Fibroblast of lung (primary cell): ENCODE results near the gene MINDY3. TPM values are rescaled to one million over a fixed set of nuclear protein-coding genes. Genes with fewer than 3 reads are reported as not detected.

Source experiments
- DNase-seq, 2 donors: peaks; one replicate each; pipeline versions ENCODE4 v3.0.0 to v3.0.0-alpha.2; 2010; ENCODE audit warnings: low read depth in 2 of 2
- H2AFZ ChIP-seq: 2 replicates; pipeline ENCODE4 v1.5.1; 2012; ENCODE audit warnings: low read length, control low read depth, inconsistent platforms
- H3K27ac ChIP-seq: 2 replicates; pipeline ENCODE4 v1.5.1; 2011; ENCODE audit warnings: low read length, control low read depth; ENCODE audit not compliant: insufficient read depth
- H3K27me3 ChIP-seq: 2 replicates; pipeline ENCODE4 v1.5.1; 2011; ENCODE audit warnings: mild to moderate bottlenecking, low read length; ENCODE audit not compliant: control insufficient read depth, insufficient read depth
- H3K36me3 ChIP-seq: 2 replicates; pipeline ENCODE4 v1.5.1; 2011; ENCODE audit warnings: low read length; ENCODE audit not compliant: control insufficient read depth, insufficient read depth
- H3K4me1 ChIP-seq: 2 replicates; pipeline ENCODE4 v1.5.1; 2011; ENCODE audit warnings: low read length; ENCODE audit not compliant: control insufficient read depth, insufficient read depth; ENCODE audit errors: extremely low read depth
- H3K4me2 ChIP-seq: 2 replicates; pipeline ENCODE4 v1.5.1; 2011; ENCODE audit warnings: low read length, control low read depth; ENCODE audit not compliant: insufficient read depth; ENCODE audit errors: extremely low read depth
- H3K4me3 ChIP-seq, 4 experiments: fragments of 200-600 bp in 1 of 4; sonication (generic) in 1 of 4; replicated peaks in 1 of 4; 2 replicates each; pipeline ENCODE4 v1.5.1; 2011 to 2016; ENCODE audit warnings: low read length in 4 of 4, low read depth in 3 of 4, mild to moderate bottlenecking in 3 of 4, control low read depth in 2 of 4, inconsistent platforms in 1 of 4, mixed read lengths in 1 of 4; ENCODE audit not compliant: insufficient read depth in 1 of 4; ENCODE audit errors: control extremely low read depth in 1 of 4
- H3K79me2 ChIP-seq: 2 replicates; pipeline ENCODE4 v1.5.1; 2012; ENCODE audit warnings: mild to moderate bottlenecking, low read length, inconsistent platforms; ENCODE audit not compliant: control insufficient read depth, insufficient read depth
- H3K9ac ChIP-seq: 2 replicates; pipeline ENCODE4 v1.5.1; 2011; ENCODE audit warnings: mild to moderate bottlenecking, low read length, control low read depth; ENCODE audit not compliant: insufficient read depth
- H3K9me3 ChIP-seq: 2 replicates; pipeline ENCODE4 v1.5.1; 2012; ENCODE audit warnings: low read depth, low read length; ENCODE audit not compliant: control insufficient read depth, insufficient read depth
- H4K20me1 ChIP-seq: 2 replicates; pipeline ENCODE4 v1.5.1; 2011; ENCODE audit warnings: low read length; ENCODE audit not compliant: control insufficient read depth, insufficient read depth; ENCODE audit errors: extremely low read depth
- EZH2 ChIP-seq: IDR thresholded peaks from 2 replicates; pipeline ENCODE4 v1.5.1; 2012; ENCODE audit warnings: low read length, control low read depth, mild to moderate bottlenecking; ENCODE audit errors: missing control alignments
- polyA plus RNA-seq, 2 donors: library from polyadenylated mRNA; depleted of rRNA in 1 of 2; stranded (reverse) in 1 of 2; unstranded in 1 of 2; fragments of >200 nt; gene quantifications; 2 replicates each; pipeline ENCODE4 v1.2.1, GENCODE V29; 2011 to 2012; ENCODE audit warnings: missing spikeins in 1 of 2
- total RNA-seq: library from RNA; depleted of rRNA; stranded (reverse); fragments of >200 nt; gene quantifications from 2 replicates; pipeline ENCODE4 v1.2.1, GENCODE V29; 2014
- TF ChIP-seq, protein P1 (sequence below), 2 donors: IDR thresholded peaks in 1 of 2; conservative IDR thresholded peaks in 1 of 2; 1 replicate in 1 of 2; 2 replicates in 1 of 2; pipeline ENCODE4 v1.5.1; 2011 to 2012; ENCODE audit warnings: low read length in 2 of 2, control low read depth in 1 of 2, inconsistent platforms in 1 of 2, low read depth in 1 of 2, mild to moderate bottlenecking in 1 of 2

Gene MINDY3
- total and polyA plus RNA-seq, 2 donors (not counting 1 experiment from before 2014, with no cell fraction given): 30.6 to 37.5 TPM

DNA sequence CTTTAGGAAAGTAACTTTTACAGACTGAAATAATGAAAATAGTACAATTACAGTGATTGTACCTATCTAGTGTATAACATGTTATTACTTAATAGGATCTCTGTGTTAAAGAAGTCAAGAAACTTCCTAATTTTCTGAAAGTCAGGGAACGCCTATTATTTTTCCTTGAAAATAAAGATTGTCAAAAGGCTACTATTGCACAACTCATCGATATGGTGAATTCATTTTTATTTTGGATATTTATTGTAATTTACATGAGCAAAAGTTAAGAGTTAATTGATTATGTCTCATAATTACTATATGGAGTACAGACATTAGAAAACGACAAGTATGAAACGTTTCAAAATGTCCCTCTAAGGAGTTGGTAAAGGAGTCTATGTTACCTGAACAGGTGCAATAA, 12.8 kb downstream of the MINDY3 start:
- no peak overlapping the region for H3K4me3 ChIP-seq
- peaks cover 10% of the 10 kb centered on the region for H3K79me2 ChIP-seq
- no peaks in the 10 kb centered on the region for H3K36me3 ChIP-seq
- no peak overlapping the region for H2AFZ ChIP-seq
- H3K4me2 ChIP-seq: no peak overlapping the region
- H4K20me1 ChIP-seq: no peaks in the 10 kb centered on the region
- H3K9ac ChIP-seq: no peak overlapping the region
- no peak overlapping the region for H3K27ac ChIP-seq
- TF ChIP-seq EZH2: no peak
- TF ChIP-seq, protein P1, sequence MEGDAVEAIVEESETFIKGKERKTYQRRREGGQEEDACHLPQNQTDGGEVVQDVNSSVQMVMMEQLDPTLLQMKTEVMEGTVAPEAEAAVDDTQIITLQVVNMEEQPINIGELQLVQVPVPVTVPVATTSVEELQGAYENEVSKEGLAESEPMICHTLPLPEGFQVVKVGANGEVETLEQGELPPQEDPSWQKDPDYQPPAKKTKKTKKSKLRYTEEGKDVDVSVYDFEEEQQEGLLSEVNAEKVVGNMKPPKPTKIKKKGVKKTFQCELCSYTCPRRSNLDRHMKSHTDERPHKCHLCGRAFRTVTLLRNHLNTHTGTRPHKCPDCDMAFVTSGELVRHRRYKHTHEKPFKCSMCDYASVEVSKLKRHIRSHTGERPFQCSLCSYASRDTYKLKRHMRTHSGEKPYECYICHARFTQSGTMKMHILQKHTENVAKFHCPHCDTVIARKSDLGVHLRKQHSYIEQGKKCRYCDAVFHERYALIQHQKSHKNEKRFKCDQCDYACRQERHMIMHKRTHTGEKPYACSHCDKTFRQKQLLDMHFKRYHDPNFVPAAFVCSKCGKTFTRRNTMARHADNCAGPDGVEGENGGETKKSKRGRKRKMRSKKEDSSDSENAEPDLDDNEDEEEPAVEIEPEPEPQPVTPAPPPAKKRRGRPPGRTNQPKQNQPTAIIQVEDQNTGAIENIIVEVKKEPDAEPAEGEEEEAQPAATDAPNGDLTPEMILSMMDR (conservative IDR thresholded peaks at IDR 0.05 in 1 of 2, IDR thresholded peaks at IDR 0.05 in 1 of 2; ENCODE audit: low read depth in 1 of 2, low read length in 2 of 2): no peak
- no peaks in the 10 kb centered on the region for H3K27me3 ChIP-seq
- H3K9me3 ChIP-seq: no peaks in the 10 kb centered on the region
- no peaks in the 10 kb centered on the region for H3K4me1 ChIP-seq
- DNase-seq: no peak

DNA sequence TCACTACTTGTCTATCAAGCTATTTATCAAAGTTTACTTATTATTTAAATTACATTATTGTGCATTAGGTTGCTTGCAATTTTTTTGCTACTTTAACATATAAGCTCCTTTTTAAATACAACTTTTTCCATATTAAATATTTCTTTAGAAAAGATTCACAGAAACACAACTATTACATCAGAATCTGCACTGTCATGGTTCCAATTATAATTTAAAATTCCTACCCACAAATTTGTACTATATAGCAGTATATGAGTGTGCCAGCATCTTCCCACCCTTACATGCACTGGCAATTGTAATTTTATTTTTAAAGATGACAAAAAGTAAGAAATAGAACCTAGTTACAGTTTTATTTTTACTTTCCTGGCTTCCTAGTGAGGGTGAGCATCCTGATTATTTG, 15.8 kb downstream of the MINDY3 start:
- H3K4me1 ChIP-seq: no peaks in the 10 kb centered on the region
- no peaks in the 10 kb centered on the region for H3K36me3 ChIP-seq
- H2AFZ ChIP-seq: no peak overlapping the region
- no peak for TF ChIP-seq EZH2
- TF ChIP-seq, protein P1 (conservative IDR thresholded peaks at IDR 0.05 in 1 of 2, IDR thresholded peaks at IDR 0.05 in 1 of 2; ENCODE audit: low read depth in 1 of 2, low read length in 2 of 2): no peak
- H3K9me3 ChIP-seq: no peaks in the 10 kb centered on the region
- H3K27me3 ChIP-seq: no peaks in the 10 kb centered on the region
- H3K27ac ChIP-seq: no peak overlapping the region
- no peaks in the 10 kb centered on the region for H3K79me2 ChIP-seq
- no peaks in the 10 kb centered on the region for H4K20me1 ChIP-seq
- H3K4me2 ChIP-seq: no peak overlapping the region
- H3K9ac ChIP-seq: no peak overlapping the region
- no peak overlapping the region for H3K4me3 ChIP-seq
- DNase-seq: no peak

DNA sequence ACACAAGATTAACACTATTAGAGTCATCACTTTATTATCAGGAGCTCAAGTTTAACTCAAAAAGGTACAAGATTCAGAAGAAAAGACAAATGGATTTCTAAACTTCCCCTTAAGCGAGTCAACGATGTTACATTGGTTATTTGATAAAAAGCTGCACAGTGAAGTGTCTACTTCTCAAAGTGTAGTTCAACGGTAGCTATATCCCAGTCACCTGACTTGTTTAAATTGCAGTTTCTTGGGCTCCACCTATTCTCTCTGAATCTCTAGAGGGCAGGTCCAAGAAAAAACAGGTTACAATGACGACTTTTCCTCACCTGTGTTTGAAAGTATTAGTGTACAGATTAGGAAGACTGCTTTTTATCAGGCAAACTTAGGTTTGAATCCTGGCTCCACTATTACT, 16.6 kb downstream of the MINDY3 start:
- H3K27me3 ChIP-seq: no peaks in the 10 kb centered on the region
- H3K9me3 ChIP-seq: no peaks in the 10 kb centered on the region
- H2AFZ ChIP-seq: no peak overlapping the region
- no peaks in the 10 kb centered on the region for H3K36me3 ChIP-seq
- no peak for DNase-seq
- H4K20me1 ChIP-seq: no peaks in the 10 kb centered on the region
- no peak overlapping the region for H3K4me3 ChIP-seq
- H3K4me2 ChIP-seq: no peak overlapping the region
- no peaks in the 10 kb centered on the region for H3K79me2 ChIP-seq
- H3K9ac ChIP-seq: no peak overlapping the region
- H3K4me1 ChIP-seq: no peaks in the 10 kb centered on the region
- H3K27ac ChIP-seq: no peak overlapping the region
- TF ChIP-seq, protein P1 (conservative IDR thresholded peaks at IDR 0.05 in 1 of 2, IDR thresholded peaks at IDR 0.05 in 1 of 2; ENCODE audit: low read depth in 1 of 2, low read length in 2 of 2): no peak
- no peak for TF ChIP-seq EZH2
